ENCODE measurements around the gene GAPVD1.

DNA sequence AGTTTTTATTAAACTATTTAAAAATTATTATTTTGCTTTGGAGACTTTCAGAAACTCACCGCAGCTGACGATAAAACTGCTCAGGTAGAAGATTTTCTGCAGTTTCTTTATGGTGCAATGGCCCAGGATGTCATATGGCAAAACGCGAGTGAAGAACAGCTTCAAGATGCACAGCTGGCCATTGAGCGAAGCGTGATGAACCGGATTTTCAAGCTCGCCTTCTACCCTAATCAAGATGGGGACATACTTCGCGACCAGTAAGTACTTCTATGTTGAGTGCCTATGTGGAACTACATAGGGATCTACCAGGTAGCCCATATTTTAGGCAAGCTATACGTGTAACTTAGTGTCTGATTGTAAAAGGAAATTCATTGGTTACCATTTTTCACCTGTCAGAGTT lies 94.0 kb downstream of the GAPVD1 start:
- TF ChIP-seq, protein P1, sequence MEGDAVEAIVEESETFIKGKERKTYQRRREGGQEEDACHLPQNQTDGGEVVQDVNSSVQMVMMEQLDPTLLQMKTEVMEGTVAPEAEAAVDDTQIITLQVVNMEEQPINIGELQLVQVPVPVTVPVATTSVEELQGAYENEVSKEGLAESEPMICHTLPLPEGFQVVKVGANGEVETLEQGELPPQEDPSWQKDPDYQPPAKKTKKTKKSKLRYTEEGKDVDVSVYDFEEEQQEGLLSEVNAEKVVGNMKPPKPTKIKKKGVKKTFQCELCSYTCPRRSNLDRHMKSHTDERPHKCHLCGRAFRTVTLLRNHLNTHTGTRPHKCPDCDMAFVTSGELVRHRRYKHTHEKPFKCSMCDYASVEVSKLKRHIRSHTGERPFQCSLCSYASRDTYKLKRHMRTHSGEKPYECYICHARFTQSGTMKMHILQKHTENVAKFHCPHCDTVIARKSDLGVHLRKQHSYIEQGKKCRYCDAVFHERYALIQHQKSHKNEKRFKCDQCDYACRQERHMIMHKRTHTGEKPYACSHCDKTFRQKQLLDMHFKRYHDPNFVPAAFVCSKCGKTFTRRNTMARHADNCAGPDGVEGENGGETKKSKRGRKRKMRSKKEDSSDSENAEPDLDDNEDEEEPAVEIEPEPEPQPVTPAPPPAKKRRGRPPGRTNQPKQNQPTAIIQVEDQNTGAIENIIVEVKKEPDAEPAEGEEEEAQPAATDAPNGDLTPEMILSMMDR (IDR thresholded peaks at IDR 0.05), result no peak
- no peak for TF ChIP-seq POLR2A (IDR thresholded peaks at IDR 0.05)

Measured in lower leg skin (tissue), 3 donors.